Measurements from ENCODE around the gene INTS13. TPM values are rescaled to one million over a fixed set of nuclear protein-coding genes. Genes with fewer than 3 reads are reported as not detected.
A peak's percentile ranks its signal among the peaks of the same experiment; 100 is the strongest.

Gene INTS13
- polyA plus RNA-seq, 1 of the 3 experiments (the other 2 are of a cell fraction), result 7.2 TPM

GRCh38 chr12:26939953-26940352 is 2.2 kb upstream of the INTS13 start:
- Histone ChIP-seq H3K9ac (peak overlapping the region; percentile 90; the same call in 1 of the 2 replicates), H3K27ac (ENCODE audit: low read depth in 2 of 2, low read length in 1 of 2) (no peak overlapping the region), H3K4me2 (peak overlapping the region; percentile 93), H3K4me3 (ENCODE audit: low read depth in 2 of 2, low read length in 1 of 2) (peak overlapping the region; percentile 96 to 98; a peak in 3 of 4 replicates), H3K27me3 (ENCODE audit: insufficient read depth) (no peaks in the 10 kb centered on the region), H2AFZ (ENCODE audit: low read depth) (no peak overlapping the region), H3K79me2 (ENCODE audit: insufficient read depth) (peaks cover 91% of the 10 kb centered on the region), H3K4me1 (ENCODE audit: control insufficient read depth in 1 of 2, insufficient read depth in 2 of 2, low read depth in 1 of 2, low read length in 1 of 2) (peaks cover 20 to 21% of the 10 kb centered on the region in 2 experiments; a peak in 3 of 4 replicates), H3K36me3 (replicated peaks in 1 of 2; ENCODE audit: control insufficient read depth in 1 of 2, insufficient read depth in 2 of 2, low read length in 1 of 2) (no peaks in the 10 kb centered on the region), H3K9me2 (no peaks in the 10 kb centered on the region; the same call in 1 of the 2 replicates), H3K9me3 (peaks cover 7% of the 10 kb centered on the region), H4K20me1 (ENCODE audit: insufficient read depth) (peaks cover 18% of the 10 kb centered on the region), H3F3A (replicated peaks; ENCODE audit: insufficient read depth) (peaks cover 8% of the 10 kb centered on the region)
- DNase-seq, result no peak
- POLR2A ChIA-PET, result no interaction called here
- WGBS (ENCODE audit: low lambda C conversion rate), result 71% methylated on average over 1 of the region's 1 CpG
- TF ChIP-seq REST (IDR thresholded peaks at IDR 0.05; ENCODE audit: low read depth, low read length) (no peak), NFIC (IDR thresholded peaks at IDR 0.05; ENCODE audit: borderline replicate concordance) (no peak), RXRA (IDR thresholded peaks at IDR 0.05; ENCODE audit: borderline replicate concordance, low read depth) (no peak), FOSL2 (IDR thresholded peaks at IDR 0.05; ENCODE audit: borderline replicate concordance, low read depth) (no peak), IRF3 (IDR thresholded peaks at IDR 0.05; ENCODE audit: low read depth, low read length) (no peak), CTCF (IDR thresholded peaks at IDR 0.05) (no peak), RFX5 (IDR thresholded peaks at IDR 0.05; ENCODE audit: low read length) (no peak), RCOR1 (IDR thresholded peaks at IDR 0.05; ENCODE audit: low read length) (no peak), POLR2AphosphoS5 (IDR thresholded peaks at IDR 0.05; ENCODE audit: low read depth, low read length) (no peak), SIN3A (IDR thresholded peaks at IDR 0.05; ENCODE audit: borderline replicate concordance, low read depth, low read length) (no peak), RAD21 (IDR thresholded peaks at IDR 0.05; ENCODE audit: low read length) (no peak), CHD2 (IDR thresholded peaks at IDR 0.05; ENCODE audit: low read length, partially characterized antibody) (no peak), GABPA (IDR thresholded peaks at IDR 0.05; ENCODE audit: low read depth) (no peak), FOXJ3 (CRISPR knock-in tag; IDR thresholded peaks at IDR 0.05) (no peak)
- TF ChIP-seq, protein P1, sequence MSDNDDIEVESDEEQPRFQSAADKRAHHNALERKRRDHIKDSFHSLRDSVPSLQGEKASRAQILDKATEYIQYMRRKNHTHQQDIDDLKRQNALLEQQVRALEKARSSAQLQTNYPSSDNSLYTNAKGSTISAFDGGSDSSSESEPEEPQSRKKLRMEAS (IDR thresholded peaks at IDR 0.05; ENCODE audit: low read depth), result no peak
- CTCF ChIA-PET, result interaction anchor here (1.0 kb wide), 2 partner anchors 55 to 74 kb away, joined by 3 to 5 read pairs; partner anchors contain the start of gene TM7SF3

Measured in SK-N-SH (cell line).